OCI-LY1 (cell line): ENCODE results near the gene NALCN.

ENCODE experiments used
- H2AFZ ChIP-seq: fragments of 200-600 bp; sonication (generic), shearing (Covaris generic); 2 replicates; pipeline ENCODE4 v1.6.0; 2014; ENCODE audit warnings: antibody characterized with exemption, mild to moderate bottlenecking, low read length
- H3F3A ChIP-seq: fragments of 200-600 bp; sonication (generic), shearing (Covaris generic); 2 replicates; pipeline ENCODE4 v1.6.0; 2014; ENCODE audit warnings: mild to moderate bottlenecking, antibody characterized with exemption, low read length, moderate library complexity; ENCODE audit not compliant: insufficient read depth
- H3K27ac ChIP-seq: fragments of 200-600 bp; sonication (generic); 2 replicates; pipeline ENCODE4 v1.5.1; 2014; ENCODE audit warnings: low read length, mixed run types, mild to moderate bottlenecking, low read depth; ENCODE audit not compliant: poor library complexity, severe bottlenecking
- H3K27me3 ChIP-seq: fragments of 200-600 bp; sonication (generic); 2 replicates; pipeline ENCODE4 v1.6.0; 2014; ENCODE audit warnings: antibody characterized with exemption, mild to moderate bottlenecking, low read length, moderate library complexity; ENCODE audit not compliant: insufficient read depth
- H3K36me3 ChIP-seq: fragments of 200-600 bp; sonication (generic); 2 replicates; pipeline ENCODE4 v1.6.1; 2014; ENCODE audit warnings: mild to moderate bottlenecking, antibody characterized with exemption, low read length, moderate library complexity, mixed read lengths; ENCODE audit not compliant: insufficient read depth
- H3K4me1 ChIP-seq: fragments of 200-600 bp; sonication (generic); 2 replicates; pipeline ENCODE4 v1.5.1; 2014; ENCODE audit warnings: mild to moderate bottlenecking, low read length, moderate library complexity; ENCODE audit not compliant: insufficient read depth, severe bottlenecking
- H3K4me2 ChIP-seq: fragments of 200-600 bp; sonication (generic), shearing (Covaris generic); 2 replicates; pipeline ENCODE4 v1.6.1; 2014; ENCODE audit warnings: low read length
- H3K4me3 ChIP-seq: fragments of 200-600 bp; sonication (generic); 2 replicates; pipeline ENCODE4 v1.5.1; 2014; ENCODE audit warnings: low read length, low read depth, mild to moderate bottlenecking, mixed read lengths; ENCODE audit not compliant: poor library complexity, severe bottlenecking
- H3K79me2 ChIP-seq: fragments of 200-600 bp; shearing (Covaris generic); 2 replicates; pipeline ENCODE4 v1.6.1; 2016; ENCODE audit warnings: mixed run types, low read length, mixed read lengths; ENCODE audit not compliant: insufficient read depth
- H3K9ac ChIP-seq: fragments of 200-600 bp; sonication (generic), shearing (Covaris generic); 2 replicates; pipeline ENCODE4 v1.6.1; 2014; ENCODE audit warnings: mild to moderate bottlenecking, low read length, mixed read lengths
- H3K9me2 ChIP-seq: fragments of 200-600 bp; sonication (generic), shearing (Covaris generic); 2 replicates; pipeline ENCODE4 v1.6.1; 2014; ENCODE audit warnings: low read depth, mild to moderate bottlenecking, low read length, mixed read lengths
- H3K9me3 ChIP-seq: fragments of 200-600 bp; shearing (Covaris generic); 2 replicates; pipeline ENCODE4 v1.6.1; 2014; ENCODE audit warnings: low read length, mixed read lengths
- H4K20me1 ChIP-seq: fragments of 200-600 bp; sonication (generic), shearing (Covaris generic); 2 replicates; pipeline ENCODE4 v1.6.0; 2016; ENCODE audit warnings: mild to moderate bottlenecking, low read length; ENCODE audit not compliant: insufficient read depth
- EZH2 ChIP-seq: fragments of 200-600 bp; sonication (generic), shearing (Covaris generic); IDR thresholded peaks from 2 replicates; pipeline ENCODE4 v1.8.0; 2017; ENCODE audit warnings: borderline replicate concordance, mixed run types, mild to moderate bottlenecking, antibody characterized with exemption, low read length, moderate library complexity, mixed read lengths
- TF ChIP-seq, protein P1 (sequence below): fragments of 200-600 bp; sonication (generic), shearing (Covaris generic); IDR thresholded peaks from 2 replicates; pipeline ENCODE4 v1.5.1; 2017; ENCODE audit warnings: mild to moderate bottlenecking, antibody characterized with exemption, low read length, moderate library complexity, mixed read lengths

NALCN gene

DNA sequence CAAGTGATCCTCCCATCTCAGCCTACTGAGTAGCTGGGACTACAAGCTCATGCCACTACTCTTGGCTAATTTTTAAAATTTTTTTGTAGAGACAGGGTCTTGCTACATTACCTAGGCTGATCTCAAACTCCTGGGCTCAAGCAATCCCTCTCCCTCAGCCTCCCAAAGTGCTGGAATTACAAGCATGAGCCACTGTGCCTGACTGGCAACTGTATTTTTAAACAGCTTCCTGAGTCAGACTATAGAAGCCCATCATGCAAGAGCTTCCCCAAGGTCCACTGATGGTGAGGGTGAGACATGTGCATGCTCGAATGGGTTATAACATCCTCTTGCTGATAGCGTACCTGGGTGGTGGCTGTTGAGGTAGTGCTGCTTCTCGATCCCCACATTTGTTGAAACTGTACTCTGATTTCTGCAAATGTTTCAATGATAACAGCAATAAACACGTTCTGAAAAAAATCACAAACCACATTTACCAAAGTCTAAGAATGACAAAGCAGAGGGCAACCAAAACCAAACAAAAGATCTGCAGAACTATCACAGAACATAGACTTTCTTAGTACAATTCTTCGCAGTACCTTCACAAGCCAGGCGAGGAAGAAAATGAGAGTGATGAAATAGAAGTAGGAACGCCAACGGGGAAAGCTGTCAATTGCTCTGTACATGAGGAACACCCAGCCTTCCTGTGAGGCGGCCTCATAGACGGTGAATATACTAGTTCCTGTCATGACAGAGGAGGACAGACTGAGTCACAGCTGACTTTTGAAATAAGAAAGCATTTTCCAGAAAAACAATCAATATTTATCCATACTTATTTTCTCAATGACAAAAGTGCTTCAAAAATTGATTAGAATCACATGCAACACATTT is 124.4 kb downstream of the NALCN start:
- no peak overlapping the region for H3K27ac ChIP-seq
- no peak overlapping the region for H3K4me2 ChIP-seq
- no peaks in the 10 kb centered on the region for H3K36me3 ChIP-seq
- H3F3A ChIP-seq: no peaks in the 10 kb centered on the region
- H3K27me3 ChIP-seq: no peaks in the 10 kb centered on the region
- H3K4me3 ChIP-seq: no peak overlapping the region
- no peak overlapping the region for H3K9ac ChIP-seq
- TF ChIP-seq, protein P1, sequence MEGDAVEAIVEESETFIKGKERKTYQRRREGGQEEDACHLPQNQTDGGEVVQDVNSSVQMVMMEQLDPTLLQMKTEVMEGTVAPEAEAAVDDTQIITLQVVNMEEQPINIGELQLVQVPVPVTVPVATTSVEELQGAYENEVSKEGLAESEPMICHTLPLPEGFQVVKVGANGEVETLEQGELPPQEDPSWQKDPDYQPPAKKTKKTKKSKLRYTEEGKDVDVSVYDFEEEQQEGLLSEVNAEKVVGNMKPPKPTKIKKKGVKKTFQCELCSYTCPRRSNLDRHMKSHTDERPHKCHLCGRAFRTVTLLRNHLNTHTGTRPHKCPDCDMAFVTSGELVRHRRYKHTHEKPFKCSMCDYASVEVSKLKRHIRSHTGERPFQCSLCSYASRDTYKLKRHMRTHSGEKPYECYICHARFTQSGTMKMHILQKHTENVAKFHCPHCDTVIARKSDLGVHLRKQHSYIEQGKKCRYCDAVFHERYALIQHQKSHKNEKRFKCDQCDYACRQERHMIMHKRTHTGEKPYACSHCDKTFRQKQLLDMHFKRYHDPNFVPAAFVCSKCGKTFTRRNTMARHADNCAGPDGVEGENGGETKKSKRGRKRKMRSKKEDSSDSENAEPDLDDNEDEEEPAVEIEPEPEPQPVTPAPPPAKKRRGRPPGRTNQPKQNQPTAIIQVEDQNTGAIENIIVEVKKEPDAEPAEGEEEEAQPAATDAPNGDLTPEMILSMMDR: no peak
- no peak for TF ChIP-seq EZH2
- no peaks in the 10 kb centered on the region for H3K9me2 ChIP-seq
- H3K9me3 ChIP-seq: no peaks in the 10 kb centered on the region
- H3K4me1 ChIP-seq: no peaks in the 10 kb centered on the region
- no peaks in the 10 kb centered on the region for H3K79me2 ChIP-seq
- no peaks in the 10 kb centered on the region for H4K20me1 ChIP-seq
- H2AFZ ChIP-seq: no peak overlapping the region

DNA sequence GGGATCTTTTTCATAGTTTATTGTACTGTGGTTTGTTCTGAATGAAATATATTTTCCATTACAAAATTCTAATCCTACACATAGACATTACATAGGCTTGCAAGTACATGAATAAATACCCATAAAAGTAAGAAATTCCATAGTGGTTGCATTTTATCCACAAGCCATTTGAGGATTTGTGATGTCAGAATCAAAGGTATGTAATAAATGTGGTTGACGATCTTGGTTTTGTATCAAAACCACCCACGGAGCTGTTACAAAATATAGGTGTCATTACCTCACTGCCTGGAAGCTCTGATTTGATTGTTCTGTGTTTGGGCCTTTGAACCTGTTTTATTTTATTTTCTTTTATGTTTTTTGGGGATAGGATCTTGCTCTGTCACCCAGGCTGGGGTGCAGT is 125.1 kb downstream of the NALCN start:
- Histone ChIP-seq H3K4me3 (no peak overlapping the region), H3K27ac (no peak overlapping the region), H3K27me3 (no peaks in the 10 kb centered on the region), H3K4me1 (no peaks in the 10 kb centered on the region), H3K9ac (no peak overlapping the region), H2AFZ (no peak overlapping the region), H3K36me3 (no peaks in the 10 kb centered on the region), H4K20me1 (no peaks in the 10 kb centered on the region), H3K79me2 (no peaks in the 10 kb centered on the region), H3K4me2 (no peak overlapping the region), H3K9me2 (no peaks in the 10 kb centered on the region), H3F3A (no peaks in the 10 kb centered on the region), H3K9me3 (no peaks in the 10 kb centered on the region)
- TF ChIP-seq, protein P1: no peak
- TF ChIP-seq EZH2: no peak

DNA sequence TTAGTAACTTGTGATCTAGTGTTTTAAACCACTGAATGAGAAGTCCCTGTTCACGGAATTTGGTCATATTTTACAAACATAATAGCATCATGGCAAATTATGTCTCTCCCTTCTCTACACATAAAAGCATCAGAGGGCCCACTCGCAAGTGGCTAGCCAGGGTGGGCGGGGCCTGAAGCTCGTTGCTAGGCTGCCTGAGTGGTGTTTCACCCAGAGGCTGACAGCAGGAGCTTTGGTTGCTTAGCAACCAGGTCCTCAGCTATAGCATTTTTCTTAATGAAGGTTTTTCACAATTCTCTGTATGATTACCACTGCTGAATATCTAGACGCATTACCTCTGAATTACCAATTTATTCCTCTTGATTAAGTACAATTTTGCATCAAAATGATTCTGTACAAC is 126.5 kb downstream of the NALCN start:
- no peak for TF ChIP-seq EZH2
- TF ChIP-seq, protein P1: no peak
- no peak overlapping the region for H3K4me2 ChIP-seq
- no peaks in the 10 kb centered on the region for H4K20me1 ChIP-seq
- no peak overlapping the region for H2AFZ ChIP-seq
- H3K9me2 ChIP-seq: no peaks in the 10 kb centered on the region
- no peak overlapping the region for H3K4me3 ChIP-seq
- H3F3A ChIP-seq: no peaks in the 10 kb centered on the region
- H3K27ac ChIP-seq: no peak overlapping the region
- no peaks in the 10 kb centered on the region for H3K9me3 ChIP-seq
- H3K9ac ChIP-seq: no peak overlapping the region
- no peaks in the 10 kb centered on the region for H3K27me3 ChIP-seq
- H3K79me2 ChIP-seq: no peaks in the 10 kb centered on the region
- no peaks in the 10 kb centered on the region for H3K36me3 ChIP-seq
- H3K4me1 ChIP-seq: no peaks in the 10 kb centered on the region
